Kidney epithelial cell (primary cell): Measurements from ENCODE around the gene FANCC. TPM values are rescaled to one million over a fixed set of nuclear protein-coding genes. Genes with fewer than 3 reads are reported as not detected.

ENCODE experiments used
- DNase-seq: peaks from one replicate; pipeline ENCODE4 v3.0.0-alpha.2; 2010; ENCODE audit warnings: low read depth
- H3K27me3 ChIP-seq: 2 replicates; pipeline ENCODE4 v1.6.0; 2011; ENCODE audit warnings: low read length; ENCODE audit not compliant: control insufficient read depth, insufficient read depth
- H3K36me3 ChIP-seq: 2 replicates; pipeline ENCODE4 v1.5.1; 2011; ENCODE audit warnings: low read length; ENCODE audit not compliant: control insufficient read depth, insufficient read depth
- H3K4me3 ChIP-seq: 2 replicates; pipeline ENCODE4 v1.5.1; 2011; ENCODE audit warnings: low read depth, mild to moderate bottlenecking, control low read depth, low read length
- total RNA-seq: library from RNA; depleted of rRNA; stranded (reverse); fragments of >200 nt; gene quantifications from 2 replicates; pipeline ENCODE4 v1.2.3, GENCODE V29; 2015
- TF ChIP-seq, protein P1 (sequence below): IDR thresholded peaks from 2 replicates; pipeline ENCODE4 v1.5.1; 2011; ENCODE audit warnings: mild to moderate bottlenecking, moderate library complexity, low read length, control low read depth, inconsistent platforms; ENCODE audit not compliant: insufficient read depth, poor library complexity, severe bottlenecking

Gene FANCC
- total RNA-seq, 1 donor from 2014 or later = 6.1 TPM

DNA sequence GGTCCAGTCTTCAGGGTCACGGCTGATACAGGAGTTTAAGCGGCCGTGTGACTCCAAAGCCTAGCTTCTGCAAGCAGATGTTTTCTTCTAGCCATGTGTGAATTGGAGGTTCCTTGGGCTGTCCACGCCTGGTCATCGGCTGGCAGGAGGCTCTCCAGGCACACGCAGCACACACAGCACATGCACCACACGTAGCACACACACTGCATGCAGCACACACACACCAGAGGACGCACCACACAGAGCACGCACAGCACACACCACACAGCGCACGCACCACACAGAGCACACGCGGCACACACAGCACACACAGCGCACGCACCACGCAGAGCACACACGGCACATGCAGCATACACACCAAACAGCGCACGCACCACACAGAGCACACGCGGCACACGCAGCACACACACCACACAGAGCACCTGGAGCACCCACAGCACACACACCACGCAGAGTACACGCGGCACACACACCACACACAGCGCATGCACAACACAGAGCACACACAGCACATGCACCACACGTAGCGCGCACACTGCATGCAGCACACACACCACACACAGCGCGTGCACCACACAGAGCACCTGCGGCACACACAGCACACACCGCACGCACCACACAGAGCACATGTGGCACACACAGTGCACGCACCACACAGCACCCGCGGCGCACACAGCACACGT lies 234.3 kb downstream of the FANCC start:
- Histone ChIP-seq H3K4me3 (no peak overlapping the region), H3K27me3 (no peaks in the 10 kb centered on the region), H3K36me3 (peaks cover 12% of the 10 kb centered on the region)
- DNase-seq = no peak
- TF ChIP-seq, protein P1, sequence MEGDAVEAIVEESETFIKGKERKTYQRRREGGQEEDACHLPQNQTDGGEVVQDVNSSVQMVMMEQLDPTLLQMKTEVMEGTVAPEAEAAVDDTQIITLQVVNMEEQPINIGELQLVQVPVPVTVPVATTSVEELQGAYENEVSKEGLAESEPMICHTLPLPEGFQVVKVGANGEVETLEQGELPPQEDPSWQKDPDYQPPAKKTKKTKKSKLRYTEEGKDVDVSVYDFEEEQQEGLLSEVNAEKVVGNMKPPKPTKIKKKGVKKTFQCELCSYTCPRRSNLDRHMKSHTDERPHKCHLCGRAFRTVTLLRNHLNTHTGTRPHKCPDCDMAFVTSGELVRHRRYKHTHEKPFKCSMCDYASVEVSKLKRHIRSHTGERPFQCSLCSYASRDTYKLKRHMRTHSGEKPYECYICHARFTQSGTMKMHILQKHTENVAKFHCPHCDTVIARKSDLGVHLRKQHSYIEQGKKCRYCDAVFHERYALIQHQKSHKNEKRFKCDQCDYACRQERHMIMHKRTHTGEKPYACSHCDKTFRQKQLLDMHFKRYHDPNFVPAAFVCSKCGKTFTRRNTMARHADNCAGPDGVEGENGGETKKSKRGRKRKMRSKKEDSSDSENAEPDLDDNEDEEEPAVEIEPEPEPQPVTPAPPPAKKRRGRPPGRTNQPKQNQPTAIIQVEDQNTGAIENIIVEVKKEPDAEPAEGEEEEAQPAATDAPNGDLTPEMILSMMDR = no peak

DNA sequence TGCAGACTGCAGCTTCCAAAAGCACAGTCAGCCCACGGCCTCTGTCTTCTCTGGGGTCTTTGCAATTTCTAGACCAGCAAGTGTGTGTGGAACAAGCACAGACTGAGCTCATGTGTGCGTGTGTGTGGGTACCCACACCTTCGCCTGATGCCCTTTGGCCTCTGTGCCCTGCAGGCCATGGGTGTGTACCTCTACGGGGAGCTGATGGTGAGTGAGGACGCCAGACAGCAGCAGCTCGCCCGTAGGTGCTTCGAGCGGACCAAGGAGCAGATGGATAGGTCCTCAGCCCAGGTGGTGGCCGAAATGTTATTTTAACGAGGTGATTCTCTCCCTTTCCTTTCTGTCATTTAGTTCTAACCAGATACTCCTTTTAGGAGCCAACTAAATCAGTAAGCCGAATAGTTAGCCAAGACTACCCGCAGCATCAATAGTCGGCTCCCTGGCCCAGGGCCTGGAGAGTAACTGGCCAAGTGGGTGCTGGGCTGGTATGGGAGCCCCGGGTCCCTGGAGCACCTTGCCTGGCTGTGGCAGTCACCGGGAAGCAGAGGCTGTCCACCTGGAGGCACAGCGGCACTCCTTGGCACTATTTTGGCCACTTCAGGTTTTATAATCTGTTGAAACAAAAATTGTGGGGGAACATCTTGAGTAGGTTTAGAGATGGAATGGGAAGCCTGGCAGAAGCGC lies 235.0 kb downstream of the FANCC start:
- Histone ChIP-seq H3K27me3 (no peaks in the 10 kb centered on the region), H3K4me3 (no peak overlapping the region), H3K36me3 (peaks cover 9% of the 10 kb centered on the region)
- TF ChIP-seq, protein P1 = no peak
- no peak for DNase-seq

DNA sequence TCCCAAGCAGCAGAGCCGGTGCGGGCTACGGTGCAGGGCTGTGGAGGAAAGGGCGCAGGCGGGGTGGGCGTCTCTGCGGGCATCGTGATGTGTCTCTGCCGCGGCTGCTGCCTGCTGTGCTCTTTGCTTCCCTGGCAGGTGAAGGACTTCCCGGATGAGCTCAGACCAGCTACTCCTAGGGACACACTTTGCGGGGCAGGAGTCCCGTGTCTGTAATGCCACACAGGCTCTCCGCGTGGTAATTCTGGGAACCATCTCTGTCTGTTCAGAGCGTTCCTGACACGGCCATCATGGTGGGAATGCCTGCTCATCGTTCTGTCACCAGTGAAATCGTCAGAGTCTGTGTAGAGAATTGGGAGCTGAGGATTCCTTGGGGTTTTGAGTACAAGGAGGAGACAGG lies 235.5 kb downstream of the FANCC start:
- H3K27me3 ChIP-seq = no peaks in the 10 kb centered on the region

DNA sequence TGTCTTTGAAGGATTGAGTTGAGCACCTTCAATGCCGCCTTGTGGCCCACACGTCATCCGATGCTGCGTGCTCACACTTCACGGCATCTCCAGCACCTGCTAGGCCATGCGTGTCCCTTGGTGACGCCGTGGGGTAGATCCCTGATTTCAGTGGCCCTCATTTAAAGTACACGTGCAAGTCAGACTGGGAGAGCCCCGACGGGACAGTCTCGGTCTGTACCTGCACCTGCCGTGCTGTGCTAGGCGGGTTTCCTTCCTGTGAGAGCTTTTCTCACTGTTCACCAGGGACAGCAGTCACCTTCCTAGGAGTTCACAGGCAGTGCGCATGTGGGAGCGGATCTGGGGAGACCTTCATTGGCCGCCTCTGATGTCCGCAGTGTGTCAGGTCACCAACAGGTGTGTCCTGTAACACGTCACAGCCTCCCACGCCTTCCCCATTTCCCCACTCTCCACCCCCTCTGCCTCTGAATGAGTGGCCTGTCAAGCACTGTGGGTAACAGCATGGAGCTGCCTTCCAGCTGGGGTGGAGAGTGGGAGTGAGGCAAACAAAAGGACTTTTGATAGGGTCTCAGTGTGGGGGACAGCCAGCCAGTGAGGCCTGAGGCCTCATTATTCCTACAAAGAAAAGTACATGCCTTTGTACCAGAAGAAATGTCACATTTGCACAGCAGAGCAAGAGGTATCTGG lies 236.4 kb downstream of the FANCC start:
- DNase-seq = no peak
- no peaks in the 10 kb centered on the region for H3K27me3 ChIP-seq
- H3K4me3 ChIP-seq = no peak overlapping the region
- TF ChIP-seq, protein P1 = no peak
- peaks cover 9% of the 10 kb centered on the region for H3K36me3 ChIP-seq

More for the DNA sequence above, 235.5 kb downstream of the FANCC start:
- Histone ChIP-seq H3K4me3 (no peak overlapping the region), H3K36me3 (peaks cover 9% of the 10 kb centered on the region)
- TF ChIP-seq, protein P1 = no peak
- no peak for DNase-seq

DNA sequence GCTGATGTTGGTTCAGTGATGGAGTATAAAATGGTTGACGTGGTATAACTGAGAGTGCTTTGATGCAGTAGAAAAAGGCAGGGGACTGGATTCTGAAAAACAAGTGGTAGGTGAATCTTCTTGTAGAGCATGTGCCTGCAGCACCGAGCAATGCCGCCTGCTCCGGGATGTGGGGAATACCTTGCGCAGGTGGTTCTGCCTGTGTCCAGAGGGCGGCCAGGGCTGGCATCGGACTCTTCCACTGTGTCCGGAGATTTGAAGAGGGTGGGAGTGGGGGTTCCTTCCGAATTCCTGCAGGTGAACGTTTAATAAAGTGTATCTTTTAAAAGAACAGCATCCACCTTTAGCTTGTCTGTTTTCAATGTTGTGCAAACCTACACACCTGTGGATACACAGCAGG lies 238.0 kb downstream of the FANCC start:
- Histone ChIP-seq H3K36me3 (peaks cover 9% of the 10 kb centered on the region), H3K4me3 (no peak overlapping the region), H3K27me3 (no peaks in the 10 kb centered on the region)
- TF ChIP-seq, protein P1 = no peak
- DNase-seq = no peak
